ENCODE measurements around the gene ZFP62. TPM values are rescaled to one million over a fixed set of nuclear protein-coding genes. Genes with fewer than 3 reads are reported as not detected.

The ZFP62 gene
- total RNA-seq, 1 donor from 2014 or later: 22.6 TPM

DNA sequence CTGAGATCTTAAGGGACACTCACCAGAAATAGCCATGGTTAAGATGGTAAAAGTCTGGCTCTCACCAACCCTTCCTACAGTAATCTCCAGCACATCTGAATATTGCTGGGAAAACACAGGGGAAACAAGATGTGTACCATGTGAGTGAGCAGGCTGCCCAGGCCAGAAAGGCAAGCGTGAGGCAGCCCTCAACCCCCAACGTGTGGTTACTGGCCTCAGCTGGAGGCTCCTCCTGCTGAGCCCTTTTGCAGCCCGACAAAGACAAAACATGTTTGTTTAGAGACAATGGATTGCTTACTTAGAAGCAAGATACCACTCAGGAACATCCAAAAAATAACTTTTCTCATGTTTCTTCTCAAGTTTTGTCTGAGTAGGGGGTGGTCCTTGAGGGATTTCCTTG, 16.6 kb downstream of the ZFP62 start:
- TF ChIP-seq, protein P1, sequence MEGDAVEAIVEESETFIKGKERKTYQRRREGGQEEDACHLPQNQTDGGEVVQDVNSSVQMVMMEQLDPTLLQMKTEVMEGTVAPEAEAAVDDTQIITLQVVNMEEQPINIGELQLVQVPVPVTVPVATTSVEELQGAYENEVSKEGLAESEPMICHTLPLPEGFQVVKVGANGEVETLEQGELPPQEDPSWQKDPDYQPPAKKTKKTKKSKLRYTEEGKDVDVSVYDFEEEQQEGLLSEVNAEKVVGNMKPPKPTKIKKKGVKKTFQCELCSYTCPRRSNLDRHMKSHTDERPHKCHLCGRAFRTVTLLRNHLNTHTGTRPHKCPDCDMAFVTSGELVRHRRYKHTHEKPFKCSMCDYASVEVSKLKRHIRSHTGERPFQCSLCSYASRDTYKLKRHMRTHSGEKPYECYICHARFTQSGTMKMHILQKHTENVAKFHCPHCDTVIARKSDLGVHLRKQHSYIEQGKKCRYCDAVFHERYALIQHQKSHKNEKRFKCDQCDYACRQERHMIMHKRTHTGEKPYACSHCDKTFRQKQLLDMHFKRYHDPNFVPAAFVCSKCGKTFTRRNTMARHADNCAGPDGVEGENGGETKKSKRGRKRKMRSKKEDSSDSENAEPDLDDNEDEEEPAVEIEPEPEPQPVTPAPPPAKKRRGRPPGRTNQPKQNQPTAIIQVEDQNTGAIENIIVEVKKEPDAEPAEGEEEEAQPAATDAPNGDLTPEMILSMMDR (IDR thresholded peaks at IDR 0.05): no peak
- peaks cover 5% of the 10 kb centered on the region for H3K36me3 ChIP-seq
- DNase-seq (no peak), ATAC-seq (no peak)
- no peak overlapping the region for H3K27ac ChIP-seq
- no peaks in the 10 kb centered on the region for H3K27me3 ChIP-seq
- H3K9me3 ChIP-seq: no peaks in the 10 kb centered on the region
- no peak overlapping the region for H3K4me3 ChIP-seq
- intact Hi-C loops (cut with DNase I): no loop called here
- no peaks in the 10 kb centered on the region for H3K4me1 ChIP-seq

GRCh38 chr5:180839935-180840334, 21.1 kb downstream of the ZFP62 start:
- DNase-seq (no peak), ATAC-seq (peak; percentile 28)
- H3K4me1 ChIP-seq: no peaks in the 10 kb centered on the region
- intact Hi-C loops (cut with DNase I): no loop called here
- H3K36me3 ChIP-seq: peaks cover 30% of the 10 kb centered on the region
- H3K9me3 ChIP-seq: no peaks in the 10 kb centered on the region
- TF ChIP-seq, protein P1 (IDR thresholded peaks at IDR 0.05): no peak
- no peaks in the 10 kb centered on the region for H3K27me3 ChIP-seq
- H3K4me3 ChIP-seq: no peak overlapping the region
- no peak overlapping the region for H3K27ac ChIP-seq

DNA sequence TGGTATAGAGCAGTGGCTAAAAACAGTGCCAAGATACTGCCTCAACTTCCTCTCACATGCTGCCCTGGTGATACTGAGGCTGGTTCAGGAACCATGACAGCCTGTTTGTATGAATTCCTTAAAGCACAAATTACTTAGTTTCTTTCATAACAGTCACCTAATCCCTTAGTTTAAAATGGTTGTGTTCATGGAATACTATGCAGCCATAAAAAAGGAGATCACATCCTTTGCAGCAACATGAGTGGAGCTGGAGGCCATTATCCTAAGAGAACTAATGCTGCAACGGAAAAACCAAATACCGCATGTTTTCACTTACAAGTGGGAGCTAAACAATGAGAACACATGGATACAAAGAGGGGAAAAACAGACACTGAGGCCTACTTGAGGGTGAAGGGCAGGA, 21.8 kb downstream of the ZFP62 start:
- DNase-seq (no peak), ATAC-seq (no peak)
- Histone ChIP-seq H3K4me3 (no peak overlapping the region), H3K4me1 (no peaks in the 10 kb centered on the region), H3K27me3 (no peaks in the 10 kb centered on the region), H3K9me3 (no peaks in the 10 kb centered on the region), H3K27ac (no peak overlapping the region), H3K36me3 (peaks cover 31% of the 10 kb centered on the region)
- intact Hi-C loops (cut with DNase I): no loop called here
- TF ChIP-seq, protein P1 (IDR thresholded peaks at IDR 0.05): no peak

- DNase-seq (no peak), ATAC-seq (no peak)
- Histone ChIP-seq H3K27ac (no peak overlapping the region), H3K27me3 (no peaks in the 10 kb centered on the region), H3K36me3 (peaks cover 31% of the 10 kb centered on the region), H3K4me1 (peaks cover 8% of the 10 kb centered on the region), H3K9me3 (no peaks in the 10 kb centered on the region), H3K4me3 (no peak overlapping the region)
- intact Hi-C loops (cut with DNase I): no loop called here
- TF ChIP-seq, protein P1 (IDR thresholded peaks at IDR 0.05): no peak
Measured at GRCh38 chr5:180837478-180837877, 23.6 kb downstream of the ZFP62 start.

- H3K27me3 ChIP-seq: no peaks in the 10 kb centered on the region
- intact Hi-C loops (cut with DNase I): no loop called here
- ATAC-seq (no peak), DNase-seq (no peak)
- peak overlapping the region; percentile 99 for H3K27ac ChIP-seq
- no peaks in the 10 kb centered on the region for H3K9me3 ChIP-seq
- peaks cover 32% of the 10 kb centered on the region for H3K36me3 ChIP-seq
- H3K4me3 ChIP-seq: peak overlapping the region; percentile 92
- peaks cover 27% of the 10 kb centered on the region for H3K4me1 ChIP-seq
- TF ChIP-seq, protein P1 (IDR thresholded peaks at IDR 0.05): no peak
Measured at GRCh38 chr5:180832638-180833068, 28.4 kb downstream of the ZFP62 start.

Data from upper lobe of right lung (tissue), 1 donor.